ENCODE measurements around the gene KRTAP9-3.
"Not testable (repeated sequence)": the region's sequence is repeated elsewhere in the genome, so short reads cannot be mapped to it uniquely, and the experiment has no call there.

The KRTAP9-3 gene

DNA sequence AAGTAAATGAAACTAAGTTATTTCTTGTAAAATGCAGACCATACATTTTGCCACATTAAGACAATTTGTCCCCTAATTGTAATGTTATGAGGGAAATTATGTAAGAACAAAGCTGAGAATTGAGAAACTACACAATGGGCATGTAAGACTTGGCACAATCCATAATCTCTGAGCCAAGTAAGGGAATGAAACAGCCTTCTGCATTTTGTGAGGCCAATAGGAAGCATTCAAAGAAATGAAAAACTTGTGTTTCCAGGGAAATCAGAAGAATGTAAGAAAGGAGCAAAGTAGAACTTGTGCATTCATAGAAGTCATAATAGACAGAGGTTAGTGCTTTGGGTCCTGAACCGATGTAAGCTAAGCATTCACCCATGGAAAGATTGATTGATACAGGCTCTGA lies 19.0 kb downstream of the KRTAP9-3 start:
- DNase-seq: no peak

DNA sequence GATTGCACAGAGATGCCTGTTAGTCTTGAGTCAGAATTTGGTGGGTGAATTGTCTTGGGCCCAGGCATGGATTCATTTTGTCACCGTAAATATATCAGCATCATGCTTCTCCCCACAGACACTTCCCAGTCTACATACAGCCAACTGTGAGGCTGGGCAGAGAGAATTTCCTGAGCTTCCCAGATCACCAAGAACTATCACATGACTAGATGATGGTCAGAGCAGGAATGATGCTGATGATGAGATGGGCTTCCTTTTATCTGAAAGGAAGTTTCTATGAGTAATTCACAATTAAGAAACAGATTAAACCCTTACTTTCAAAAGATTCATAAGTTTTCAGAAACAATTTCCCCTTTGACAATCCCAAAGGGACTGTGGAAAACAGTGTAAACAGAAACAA lies 22.6 kb downstream of the KRTAP9-3 start:
- no peak for DNase-seq

DNA sequence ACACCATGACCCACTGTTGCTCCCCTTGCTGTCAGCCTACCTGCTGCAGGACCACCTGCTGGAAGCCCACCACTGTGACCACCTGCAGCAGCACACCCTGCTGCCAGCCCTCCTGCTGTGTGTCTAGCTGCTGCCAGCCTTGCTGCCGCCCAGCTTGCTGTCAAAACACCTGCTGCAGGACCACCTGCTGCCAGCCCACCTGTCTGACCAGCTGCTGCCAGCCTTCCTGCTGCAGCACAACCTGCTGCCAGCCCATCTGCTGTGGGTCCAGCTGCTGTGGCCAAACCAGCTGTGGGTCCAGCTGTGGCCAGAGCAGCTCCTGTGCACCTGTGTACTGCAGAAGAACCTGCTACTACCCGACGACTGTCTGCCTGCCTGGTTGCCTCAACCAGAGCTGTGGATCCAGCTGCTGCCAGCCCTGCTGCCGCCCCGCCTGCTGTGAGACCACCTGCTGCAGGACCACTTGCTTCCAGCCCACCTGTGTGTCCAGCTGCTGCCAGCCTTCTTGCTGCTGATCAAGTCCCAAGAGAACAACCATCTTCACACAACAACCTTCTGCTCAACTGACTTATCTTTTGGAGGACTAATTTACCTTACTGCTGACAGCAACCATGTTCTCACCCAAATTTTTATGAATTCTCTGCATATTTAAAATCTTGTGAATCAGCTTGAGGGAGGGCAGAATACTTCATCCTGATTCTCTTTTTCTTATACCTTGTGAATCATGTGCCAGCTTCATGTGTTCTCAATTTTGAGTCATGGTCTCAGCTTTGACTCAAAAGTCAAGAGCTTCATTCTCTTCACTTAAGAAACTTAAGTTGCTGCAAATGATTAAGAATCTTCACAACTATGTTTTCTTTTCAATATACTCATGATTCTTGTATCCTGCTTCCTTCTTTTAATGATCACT lies 23.4 kb downstream of the KRTAP9-3 start, which contains the start of gene KRTAP9-9:
KRTAP9-9 (plus strand) TSS at position 4 of the 910 bp plus-strand sequence.
- not testable (repeated sequence) for DNase-seq

DNA sequence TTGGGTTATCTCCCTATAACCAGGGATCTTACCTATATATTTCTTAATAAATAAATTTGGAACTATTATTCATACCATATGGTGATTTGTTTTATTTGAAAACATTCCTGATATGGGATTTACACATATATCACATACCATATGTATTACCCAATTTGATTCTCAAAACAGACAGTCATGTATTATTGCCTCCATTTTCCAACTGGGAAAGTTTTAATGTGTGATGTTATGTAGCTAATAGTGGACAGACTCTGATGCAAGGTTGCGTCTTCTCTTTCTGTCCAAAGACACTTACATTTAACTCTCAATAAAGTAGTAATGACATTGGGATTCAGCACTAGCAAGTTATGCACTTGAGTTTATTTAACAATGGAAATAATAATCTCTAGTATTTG lies 24.0 kb downstream of the KRTAP9-3 start:
- DNase-seq: no peak

DNA sequence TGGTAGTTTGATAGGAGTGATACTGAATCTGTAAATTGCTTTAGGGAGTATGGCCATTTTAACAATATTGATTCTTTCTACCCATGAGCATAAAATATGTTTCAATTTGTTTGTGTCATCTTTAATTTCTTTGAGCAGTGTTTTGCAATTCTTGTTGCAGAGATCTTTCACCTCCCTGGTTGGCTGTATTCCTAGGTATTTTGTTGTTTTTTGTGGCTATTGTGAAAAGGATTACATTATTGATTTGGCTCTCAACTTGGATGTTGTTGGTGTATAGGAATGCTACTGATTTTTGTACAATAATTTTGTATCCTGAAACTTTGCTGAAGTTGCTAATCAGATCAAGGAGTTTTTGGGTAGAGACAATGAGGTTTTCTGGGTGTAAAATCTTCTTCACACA lies 26.2 kb downstream of the KRTAP9-3 start:
- DNase-seq: no peak

DNA sequence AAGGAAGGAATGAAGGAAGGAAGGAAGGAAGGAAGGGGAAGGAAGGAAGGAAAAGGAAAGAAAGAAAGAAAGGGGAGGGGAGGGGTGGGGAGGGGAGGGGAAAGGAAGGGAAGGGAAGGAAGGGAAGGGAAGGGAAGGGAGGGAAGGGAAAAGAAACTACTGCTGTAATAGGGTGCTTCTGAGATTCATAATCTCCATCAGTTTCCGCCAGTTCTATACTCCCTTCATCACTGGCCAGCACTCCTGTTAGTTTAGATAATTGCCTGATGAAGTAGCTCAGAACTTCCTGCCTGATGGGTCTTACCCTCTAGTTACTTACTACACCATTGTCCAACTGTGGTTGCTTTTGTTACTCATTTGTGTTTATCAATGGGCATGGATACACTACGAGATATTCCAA lies 31.0 kb downstream of the KRTAP9-3 start:
- DNase-seq: no peak

DNA sequence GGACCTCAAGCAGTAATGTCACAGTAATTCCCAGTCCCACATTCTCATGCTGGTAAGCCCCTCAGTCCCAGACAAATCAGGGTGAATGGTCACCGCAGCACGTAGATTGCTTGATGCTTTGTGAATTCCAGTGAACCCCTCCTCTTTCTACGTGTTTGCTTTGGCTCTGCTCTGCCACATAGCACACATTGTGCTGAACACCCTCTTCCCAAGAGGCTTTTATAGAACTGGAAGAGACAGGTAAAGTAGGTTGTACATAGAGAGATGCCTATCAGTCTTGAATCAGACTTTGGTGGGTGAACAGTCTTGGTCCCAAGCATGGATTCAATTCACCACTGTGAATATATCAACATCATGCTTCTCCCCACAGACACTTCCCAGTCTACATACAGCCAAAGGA lies 32.4 kb downstream of the KRTAP9-3 start:
- DNase-seq: no peak

DNA sequence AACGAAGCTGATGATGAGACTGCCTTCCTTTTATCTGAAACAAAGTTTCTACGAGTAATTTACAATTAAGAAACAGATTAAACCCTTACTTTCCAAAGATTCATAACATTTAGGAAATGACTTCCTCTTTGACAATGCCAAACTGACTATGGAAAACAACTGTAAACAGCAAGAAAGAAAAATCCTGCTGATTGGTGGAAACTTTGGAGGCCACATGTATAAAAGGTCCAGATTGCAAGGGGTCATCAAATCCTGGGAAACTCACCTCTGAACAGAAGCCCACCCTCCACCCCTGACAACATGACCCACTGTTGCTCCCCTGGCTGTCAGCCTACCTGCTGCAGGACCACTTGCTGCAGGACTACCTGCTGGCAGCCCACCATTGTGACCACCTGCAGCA lies 32.8 kb downstream of the KRTAP9-3 start, which contains the start of gene KRTAP9-6:
KRTAP9-6 (plus strand) TSS at position 301 of the 400 bp plus-strand sequence; CDS start at position 301, 0 bp downstream.
- no peak for DNase-seq

DNA sequence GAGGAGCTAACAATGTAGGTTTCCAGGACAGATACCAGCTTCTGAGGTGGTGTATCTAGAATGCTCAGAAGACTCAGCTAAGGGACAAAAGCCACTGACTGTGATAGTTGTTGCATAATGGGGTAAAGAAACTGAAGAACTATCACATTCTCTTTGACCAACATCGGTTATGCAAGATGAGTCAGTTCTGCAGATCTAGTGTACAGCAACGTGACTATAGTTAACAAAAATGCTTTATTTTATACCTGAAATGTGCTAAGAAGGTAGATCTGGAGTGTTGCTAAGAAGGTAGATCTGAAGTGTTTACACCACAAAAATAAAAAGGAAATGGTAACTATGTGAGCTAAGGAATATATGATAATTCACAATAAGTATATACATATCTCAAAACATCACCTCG lies 35.5 kb downstream of the KRTAP9-3 start:
- DNase-seq: no peak

DNA sequence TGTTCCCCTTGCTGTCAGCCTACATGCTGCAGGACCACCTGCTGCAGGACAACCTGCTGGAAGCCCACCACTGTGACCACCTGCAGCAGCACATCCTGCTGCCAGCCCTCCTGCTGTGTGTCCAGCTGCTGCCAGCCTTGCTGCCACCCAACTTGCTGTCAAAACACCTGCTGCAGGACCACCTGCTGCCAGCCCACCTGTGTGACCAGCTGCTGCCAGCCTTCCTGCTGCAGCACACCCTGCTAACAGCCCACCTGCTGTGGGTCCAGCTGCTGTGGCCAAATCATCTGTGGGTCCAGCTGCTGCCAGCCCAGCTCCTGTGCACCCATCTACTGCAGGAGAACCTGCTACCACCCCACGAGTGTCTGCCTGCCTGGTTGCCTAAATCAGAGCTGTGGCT lies 39.1 kb downstream of the KRTAP9-3 start:
- DNase-seq: not testable (repeated sequence)

DNA sequence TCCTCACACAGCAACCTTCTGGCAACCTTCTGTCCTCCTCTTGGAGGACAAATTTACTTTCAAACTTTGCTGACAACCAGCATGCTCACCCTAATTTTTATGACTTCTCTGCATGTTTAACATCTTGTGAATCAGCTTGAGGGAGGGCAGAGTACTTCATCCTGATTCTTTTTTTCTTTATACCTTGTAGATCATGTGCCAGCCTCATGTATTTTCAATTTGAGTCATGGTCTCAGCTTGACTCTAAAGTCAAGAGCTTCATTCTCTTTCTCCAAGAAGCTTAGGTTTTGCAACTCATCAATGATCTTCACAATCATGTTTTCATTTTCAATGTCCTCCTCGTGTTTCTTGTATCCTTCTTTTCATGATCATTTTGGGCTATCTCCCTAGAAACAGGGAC lies 39.6 kb downstream of the KRTAP9-3 start:
- no peak for DNase-seq

DNA sequence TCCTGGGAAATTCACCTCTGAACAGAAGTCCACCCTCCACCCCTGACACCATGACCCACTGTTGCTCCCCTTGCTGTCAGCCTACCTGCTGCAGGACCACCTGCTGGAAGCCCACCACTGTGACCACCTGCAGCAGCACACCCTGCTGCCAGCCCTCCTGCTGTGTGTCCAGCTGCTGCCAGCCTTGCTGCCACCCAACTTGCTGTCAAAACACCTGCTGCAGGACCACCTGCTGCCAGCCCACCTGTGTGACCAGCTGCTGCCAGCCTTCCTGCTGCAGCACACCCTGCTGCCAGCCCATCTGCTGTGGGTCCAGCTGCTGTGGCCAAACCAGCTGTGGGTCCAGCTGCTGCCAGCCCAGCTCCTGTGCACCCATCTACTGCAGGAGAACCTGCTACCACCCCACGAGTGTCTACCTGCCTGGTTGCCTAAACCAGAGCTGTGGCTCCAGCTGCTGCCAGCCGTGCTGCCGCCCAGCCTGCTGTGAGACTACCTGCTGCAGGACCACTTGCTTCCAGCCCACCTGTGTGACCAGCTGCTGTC lies 43.5 kb downstream of the KRTAP9-3 start, which contains the start of gene KRTAP9-7:
KRTAP9-7 (plus strand) TSS at position 51 of the 543 bp plus-strand sequence; CDS start at position 51, 0 bp downstream.
- not testable (repeated sequence) for DNase-seq

DNA sequence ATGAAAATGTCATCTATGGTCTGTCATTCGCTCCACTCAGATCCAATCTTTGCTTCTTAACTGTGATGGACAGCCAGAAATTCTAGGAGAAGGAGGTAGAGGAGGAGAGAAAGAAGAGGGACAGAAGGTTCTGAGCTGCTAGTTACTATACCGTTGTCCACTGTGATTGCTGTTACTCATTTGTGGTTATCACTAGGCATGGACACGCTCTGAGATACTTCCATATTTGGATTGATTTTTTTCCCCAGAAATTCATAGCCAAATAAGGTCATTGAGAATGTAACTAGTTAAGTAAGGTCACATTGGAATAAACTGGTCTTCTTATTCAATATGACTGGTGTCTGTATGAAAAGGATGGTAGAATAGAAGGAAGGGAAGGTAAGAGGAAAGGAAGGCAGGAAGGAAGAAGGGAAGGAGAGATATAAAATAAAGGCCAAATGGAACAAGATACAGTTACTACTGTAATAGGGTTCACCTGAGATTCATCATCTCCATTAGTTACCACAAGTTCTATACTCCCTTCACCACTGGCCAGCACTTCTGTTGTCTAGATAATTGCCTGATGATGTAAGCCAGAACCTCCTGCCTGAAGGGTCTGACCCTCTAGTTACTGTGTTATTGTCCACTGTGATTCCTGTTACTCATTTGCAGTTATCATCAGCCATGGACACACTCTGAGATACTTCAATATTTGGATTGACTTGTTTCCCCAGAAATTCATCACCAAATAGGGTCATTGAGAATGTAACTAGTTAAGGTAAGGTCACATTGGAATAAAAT lies 46.1 kb downstream of the KRTAP9-3 start:
- no peak for DNase-seq
